Measurements from ENCODE around the gene PPAT.

PPAT gene

DNA sequence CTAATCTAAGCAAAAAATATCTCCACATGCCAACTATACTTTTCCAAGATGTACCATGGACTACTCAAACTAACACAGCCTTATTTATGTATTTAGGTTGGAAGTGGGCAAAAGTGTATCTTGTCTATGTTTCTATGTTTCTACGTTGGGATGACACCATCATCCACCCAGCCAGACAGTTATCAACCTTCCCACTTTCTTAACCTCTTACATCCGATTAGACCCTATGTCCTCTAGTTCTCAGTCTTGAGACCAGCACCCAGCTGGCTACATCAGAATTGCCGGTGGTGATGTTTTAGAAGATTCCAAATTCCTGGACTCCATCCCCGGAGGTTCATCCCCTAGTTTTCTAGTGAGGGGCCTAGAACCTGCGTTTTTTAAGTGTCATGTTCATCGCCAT, 47.1 kb downstream of the PPAT start:
- Histone ChIP-seq H3K4me3 (ENCODE audit: low read length in 2 of 2) (peak overlapping the region in 1 of 2 donors; percentile 69), H3K36me3 (replicated peaks in 1 of 2; ENCODE audit: control insufficient read depth in 2 of 2, insufficient read depth in 2 of 2, low read length in 2 of 2) (peaks cover 0 to 19% of the 10 kb centered on the region in 2 donors), H4K8ac (ENCODE audit: low read depth, low read length) (no peak overlapping the region), H2BK12ac (ENCODE audit: low read length) (no peak overlapping the region), H3K23ac (ENCODE audit: low read depth, low read length, poor library complexity) (no peak overlapping the region), H4K91ac (ENCODE audit: low read depth, low read length, poor library complexity) (no peak overlapping the region), H2AFZ (ENCODE audit: low read length) (no peak overlapping the region), H2AK5ac (ENCODE audit: low read depth, low read length) (no peak overlapping the region), H3K27ac (replicated peaks; ENCODE audit: low read length) (no peak overlapping the region), H2BK120ac (ENCODE audit: low read depth, low read length) (no peak overlapping the region), H3K9ac (ENCODE audit: low read depth, low read length, poor library complexity) (no peak overlapping the region), H3K4me2 (ENCODE audit: insufficient read depth, low read length, poor library complexity, severe bottlenecking) (peak overlapping the region; percentile 47), H3K18ac (ENCODE audit: low read length) (no peak overlapping the region), H3K4me1 (ENCODE audit: control insufficient read depth in 2 of 2, insufficient read depth in 1 of 2, low read depth in 1 of 2, low read length in 2 of 2) (peaks cover 2 to 6% of the 10 kb centered on the region in 2 donors), H3K14ac (ENCODE audit: low read length) (no peak overlapping the region), H2BK15ac (ENCODE audit: low read length) (no peak overlapping the region), H3K9me3 (replicated peaks in 1 of 2; ENCODE audit: control insufficient read depth in 2 of 2, insufficient read depth in 1 of 2, low read depth in 1 of 2, low read length in 2 of 2) (no peaks in the 10 kb centered on the region), H3K27me3 (ENCODE audit: control insufficient read depth in 3 of 3, insufficient read depth in 3 of 3, low read depth in 1 of 3, low read length in 3 of 3) (no peaks in the 10 kb centered on the region), H2BK5ac (ENCODE audit: low read length) (no peak overlapping the region), H3K79me1 (ENCODE audit: low read depth, low read length) (no peaks in the 10 kb centered on the region), H3K4ac (ENCODE audit: low read length) (no peak overlapping the region)
- DNase-seq (ENCODE audit: low spot score), result no peak
- no CpG with 5 or more reads among the region's 6 CpGs for WGBS, 2 donors (ENCODE audit: extremely low coverage in 2 of 2, insufficient read length in 2 of 2, insufficient replicate concordance in 1 of 2)

DNA sequence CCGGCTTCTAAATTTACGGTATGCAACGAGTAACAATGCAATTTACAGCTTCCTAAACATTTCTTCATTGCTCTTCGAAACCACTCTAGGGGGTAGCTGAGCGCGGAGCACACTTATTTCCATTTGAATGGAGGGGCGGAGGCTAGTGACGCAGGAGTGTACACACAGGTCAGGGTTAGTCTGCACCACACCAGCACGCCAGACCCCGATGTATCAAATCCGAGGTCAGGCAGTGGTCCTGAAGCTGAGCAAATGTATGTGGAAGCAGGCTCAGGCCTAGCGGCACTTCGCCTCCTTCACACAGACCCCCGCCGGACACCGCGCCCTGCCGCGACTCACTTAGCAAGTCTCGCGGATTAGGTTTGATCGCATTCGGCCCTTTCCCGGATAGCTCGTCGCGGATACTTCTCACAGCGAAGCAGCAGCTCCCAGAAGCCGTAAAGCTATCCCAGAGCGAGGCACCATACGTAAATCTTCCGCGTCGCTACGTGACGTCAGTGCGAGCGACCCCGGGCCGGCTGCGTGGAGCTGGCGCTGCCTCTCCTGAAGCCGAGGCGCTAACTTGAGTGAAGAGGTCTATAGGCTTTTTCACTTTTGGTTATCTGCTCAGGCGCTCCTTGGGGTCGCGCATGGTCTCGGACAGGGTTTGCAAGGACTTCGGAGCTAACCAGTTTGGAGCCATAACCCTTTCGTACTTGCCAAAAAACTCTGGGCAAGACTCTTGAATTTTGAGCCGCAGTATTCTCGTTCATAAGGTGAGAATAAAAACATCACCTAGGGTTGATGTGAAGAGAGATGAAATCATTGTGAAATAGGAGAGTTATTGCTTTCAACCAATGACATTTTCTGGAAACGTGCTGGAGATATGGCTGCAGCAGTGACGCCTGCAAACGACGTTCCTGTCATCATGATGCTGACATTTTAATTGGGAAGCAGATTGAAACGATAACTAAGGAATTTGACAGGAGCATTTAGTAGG, 48.1 kb downstream of the PPAT start, which contains the start of gene AASDH:
Gene AASDH, minus strand, starts transcription at position 469 of the 979 bp plus-strand sequence. CDS start 3,192 bp downstream, outside the sequence.
- Histone ChIP-seq H3K27me3 (ENCODE audit: control insufficient read depth in 3 of 3, insufficient read depth in 3 of 3, low read depth in 1 of 3, low read length in 3 of 3) (no peaks in the 10 kb centered on the region), H3K9me3 (replicated peaks in 1 of 2; ENCODE audit: control insufficient read depth in 2 of 2, insufficient read depth in 1 of 2, low read depth in 1 of 2, low read length in 2 of 2) (no peaks in the 10 kb centered on the region), H3K4me3 (ENCODE audit: low read length in 2 of 2) (peak within 1 kb of the TSS; percentile 69 to 89), H2AK5ac (ENCODE audit: low read depth, low read length) (no peak within 1 kb of the TSS), H3K36me3 (replicated peaks in 1 of 2; ENCODE audit: control insufficient read depth in 2 of 2, insufficient read depth in 2 of 2, low read length in 2 of 2) (peaks cover 0 to 14% of the 10 kb centered on the region in 2 donors), H3K4me1 (ENCODE audit: control insufficient read depth in 2 of 2, insufficient read depth in 1 of 2, low read depth in 1 of 2, low read length in 2 of 2) (peaks cover 2 to 6% of the 10 kb centered on the region in 2 donors), H2BK5ac (ENCODE audit: low read length) (no peak within 1 kb of the TSS), H4K8ac (ENCODE audit: low read depth, low read length) (no peak within 1 kb of the TSS), H3K9ac (ENCODE audit: low read depth, low read length, poor library complexity) (peak within 1 kb of the TSS; percentile 93), H2BK12ac (ENCODE audit: low read length) (no peak within 1 kb of the TSS), H3K79me1 (ENCODE audit: low read depth, low read length) (no peaks in the 10 kb centered on the region), H3K4me2 (ENCODE audit: insufficient read depth, low read length, poor library complexity, severe bottlenecking) (peak within 1 kb of the TSS; percentile 47), H3K4ac (ENCODE audit: low read length) (no peak within 1 kb of the TSS), H2AFZ (ENCODE audit: low read length) (peak within 1 kb of the TSS; percentile 84), H3K27ac (replicated peaks; ENCODE audit: low read length) (peak within 1 kb of the TSS; percentile 97), H3K14ac (ENCODE audit: low read length) (no peak within 1 kb of the TSS), H2BK120ac (ENCODE audit: low read depth, low read length) (no peak within 1 kb of the TSS), H4K91ac (ENCODE audit: low read depth, low read length, poor library complexity) (peak within 1 kb of the TSS; percentile 68), H3K23ac (ENCODE audit: low read depth, low read length, poor library complexity) (peak within 1 kb of the TSS; percentile 82), H3K18ac (ENCODE audit: low read length) (peak within 1 kb of the TSS; percentile 92), H2BK15ac (ENCODE audit: low read length) (no peak within 1 kb of the TSS)
- WGBS, 2 donors (ENCODE audit: extremely low coverage in 2 of 2, insufficient read length in 2 of 2, insufficient replicate concordance in 1 of 2), result no CpG with 5 or more reads among the region's 57 CpGs
- peak; percentile 95 for DNase-seq (ENCODE audit: low spot score)

DNA sequence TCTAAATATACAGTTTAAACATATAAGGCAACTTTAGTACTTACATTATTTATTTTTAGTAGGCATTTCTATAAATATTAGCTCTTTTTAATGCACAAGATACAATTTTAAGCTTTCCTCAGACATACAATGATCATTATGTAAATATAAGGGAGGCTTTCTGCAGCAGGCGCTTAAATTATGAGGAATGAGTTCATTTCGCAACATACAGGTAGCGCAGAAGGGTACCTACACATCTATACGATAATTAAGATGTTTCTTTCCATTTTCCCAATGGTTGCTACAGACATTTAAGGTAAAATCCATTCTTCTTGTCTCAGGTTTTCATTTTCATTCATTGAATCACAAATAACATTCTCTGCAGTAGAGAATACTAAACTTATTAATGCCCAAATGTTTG, 49.3 kb downstream of the PPAT start:
- no CpG with 5 or more reads among the region's 4 CpGs for WGBS, 2 donors (ENCODE audit: extremely low coverage in 2 of 2, insufficient read length in 2 of 2, insufficient replicate concordance in 1 of 2)
- no peak overlapping the region for H3K23ac ChIP-seq (ENCODE audit: low read depth, low read length, poor library complexity)
- no peaks in the 10 kb centered on the region for H3K79me1 ChIP-seq (ENCODE audit: low read depth, low read length)
- H4K8ac ChIP-seq (ENCODE audit: low read depth, low read length), result no peak overlapping the region
- H3K14ac ChIP-seq (ENCODE audit: low read length), result no peak overlapping the region
- H2BK12ac ChIP-seq (ENCODE audit: low read length), result no peak overlapping the region
- no peak overlapping the region for H2AK5ac ChIP-seq (ENCODE audit: low read depth, low read length)
- H2BK5ac ChIP-seq (ENCODE audit: low read length), result no peak overlapping the region
- no peak overlapping the region for H2BK15ac ChIP-seq (ENCODE audit: low read length)
- peak overlapping the region in 1 of 2 donors; percentile 16 for H3K4me3 ChIP-seq (ENCODE audit: low read length in 2 of 2)
- H2AFZ ChIP-seq (ENCODE audit: low read length), result peak overlapping the region; percentile 33
- no peak overlapping the region for H3K18ac ChIP-seq (ENCODE audit: low read length)
- H3K27ac ChIP-seq (replicated peaks; ENCODE audit: low read length), result no peak overlapping the region
- no peak overlapping the region for H4K91ac ChIP-seq (ENCODE audit: low read depth, low read length, poor library complexity)
- H3K4me1 ChIP-seq (ENCODE audit: control insufficient read depth in 2 of 2, insufficient read depth in 1 of 2, low read depth in 1 of 2, low read length in 2 of 2), result peaks cover 2 to 6% of the 10 kb centered on the region in 2 donors
- no peak overlapping the region for H3K4ac ChIP-seq (ENCODE audit: low read length)
- DNase-seq (ENCODE audit: low spot score), result no peak
- H3K4me2 ChIP-seq (ENCODE audit: insufficient read depth, low read length, poor library complexity, severe bottlenecking), result no peak overlapping the region
- H3K36me3 ChIP-seq (replicated peaks in 1 of 2; ENCODE audit: control insufficient read depth in 2 of 2, insufficient read depth in 2 of 2, low read length in 2 of 2), result peaks cover 0 to 9% of the 10 kb centered on the region in 2 donors
- H3K9me3 ChIP-seq (replicated peaks in 1 of 2; ENCODE audit: control insufficient read depth in 2 of 2, insufficient read depth in 1 of 2, low read depth in 1 of 2, low read length in 2 of 2), result no peaks in the 10 kb centered on the region
- H3K27me3 ChIP-seq (ENCODE audit: control insufficient read depth in 3 of 3, insufficient read depth in 3 of 3, low read depth in 1 of 3, low read length in 3 of 3), result no peaks in the 10 kb centered on the region
- no peak overlapping the region for H3K9ac ChIP-seq (ENCODE audit: low read depth, low read length, poor library complexity)
- no peak overlapping the region for H2BK120ac ChIP-seq (ENCODE audit: low read depth, low read length)

DNA sequence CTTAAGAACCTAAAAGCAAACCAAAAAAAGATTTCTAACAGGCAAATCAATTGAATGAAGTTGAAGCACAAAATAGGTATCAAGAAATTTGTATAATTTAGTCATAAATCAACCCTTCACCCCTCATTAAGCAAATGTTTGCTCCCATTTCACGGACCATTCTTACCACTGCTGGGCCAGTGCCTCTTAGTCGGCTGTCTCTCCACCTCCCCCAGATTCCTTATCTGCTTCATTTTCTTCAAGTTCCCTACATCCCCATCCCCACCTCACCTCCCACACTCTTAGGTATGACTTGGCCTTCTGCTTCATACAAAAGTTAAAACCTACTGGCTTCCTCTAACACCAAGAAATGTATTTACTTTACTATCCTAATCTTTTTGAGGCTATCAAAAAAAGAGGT, 60.0 kb downstream of the PPAT start:
- no peak overlapping the region for H3K27ac ChIP-seq (replicated peaks; ENCODE audit: low read length)
- no peak for DNase-seq (ENCODE audit: low spot score)
- H3K4me1 ChIP-seq (ENCODE audit: control insufficient read depth in 2 of 2, insufficient read depth in 1 of 2, low read depth in 1 of 2, low read length in 2 of 2), result peaks cover 0 to 1% of the 10 kb centered on the region in 2 donors
- H4K91ac ChIP-seq (ENCODE audit: low read depth, low read length, poor library complexity), result no peak overlapping the region
- H3K36me3 ChIP-seq (replicated peaks in 1 of 2; ENCODE audit: control insufficient read depth in 2 of 2, insufficient read depth in 2 of 2, low read length in 2 of 2), result peaks cover 0 to 34% of the 10 kb centered on the region in 2 donors
- H3K18ac ChIP-seq (ENCODE audit: low read length), result no peak overlapping the region
- H3K9ac ChIP-seq (ENCODE audit: low read depth, low read length, poor library complexity), result no peak overlapping the region
- no peaks in the 10 kb centered on the region for H3K79me1 ChIP-seq (ENCODE audit: low read depth, low read length)
- no peak overlapping the region for H2AK5ac ChIP-seq (ENCODE audit: low read depth, low read length)
- no peaks in the 10 kb centered on the region for H3K9me3 ChIP-seq (replicated peaks in 1 of 2; ENCODE audit: control insufficient read depth in 2 of 2, insufficient read depth in 1 of 2, low read depth in 1 of 2, low read length in 2 of 2)
- no peak overlapping the region for H3K4me2 ChIP-seq (ENCODE audit: insufficient read depth, low read length, poor library complexity, severe bottlenecking)
- H2BK120ac ChIP-seq (ENCODE audit: low read depth, low read length), result no peak overlapping the region
- H2BK15ac ChIP-seq (ENCODE audit: low read length), result no peak overlapping the region
- H3K4ac ChIP-seq (ENCODE audit: low read length), result no peak overlapping the region
- H4K8ac ChIP-seq (ENCODE audit: low read depth, low read length), result no peak overlapping the region
- WGBS, 2 donors (ENCODE audit: extremely low coverage in 2 of 2, insufficient read length in 2 of 2, insufficient replicate concordance in 1 of 2), result no CpG with 5 or more reads among the region's 2 CpGs
- no peak overlapping the region for H3K4me3 ChIP-seq (ENCODE audit: low read length in 2 of 2)
- no peak overlapping the region for H2AFZ ChIP-seq (ENCODE audit: low read length)
- no peak overlapping the region for H3K14ac ChIP-seq (ENCODE audit: low read length)
- no peak overlapping the region for H3K23ac ChIP-seq (ENCODE audit: low read depth, low read length, poor library complexity)
- H2BK5ac ChIP-seq (ENCODE audit: low read length), result no peak overlapping the region
- H2BK12ac ChIP-seq (ENCODE audit: low read length), result no peak overlapping the region
- H3K27me3 ChIP-seq (ENCODE audit: control insufficient read depth in 3 of 3, insufficient read depth in 3 of 3, low read depth in 1 of 3, low read length in 3 of 3), result no peaks in the 10 kb centered on the region

Data from neuronal stem cell (in vitro differentiated cells).